SK-N-DZ (cell line): Measurements from ENCODE around the gene EVA1C.
"Not testable (repeated sequence)": the region's sequence is repeated elsewhere in the genome, so short reads cannot be mapped to it uniquely, and the experiment has no call there.

Experiments
- DNase-seq: peaks from one replicate; pipeline ENCODE4 v3.0.0-alpha.2; 2015; ENCODE audit warnings: low spot score

EVA1C gene

DNA sequence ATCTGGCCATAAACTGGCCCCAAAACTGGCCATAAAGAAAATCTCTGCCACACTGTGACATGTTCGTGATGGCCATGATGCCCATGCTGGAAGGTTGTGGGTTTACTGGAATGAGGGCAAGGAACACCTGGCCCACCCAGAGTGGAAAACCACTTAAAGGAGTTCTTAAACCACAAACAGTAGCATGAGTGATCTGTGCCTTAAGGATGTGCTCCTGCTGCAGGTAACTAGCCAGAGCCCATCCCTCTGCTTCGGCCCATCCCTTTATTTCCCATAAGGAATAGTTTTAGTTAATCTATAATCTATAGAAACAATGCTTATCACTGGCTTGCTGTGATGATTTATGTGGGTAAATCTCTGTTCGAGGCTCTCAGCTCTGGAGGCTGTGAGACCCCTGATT lies 50.1 kb downstream of the EVA1C start:
- not testable (repeated sequence) for DNase-seq

DNA sequence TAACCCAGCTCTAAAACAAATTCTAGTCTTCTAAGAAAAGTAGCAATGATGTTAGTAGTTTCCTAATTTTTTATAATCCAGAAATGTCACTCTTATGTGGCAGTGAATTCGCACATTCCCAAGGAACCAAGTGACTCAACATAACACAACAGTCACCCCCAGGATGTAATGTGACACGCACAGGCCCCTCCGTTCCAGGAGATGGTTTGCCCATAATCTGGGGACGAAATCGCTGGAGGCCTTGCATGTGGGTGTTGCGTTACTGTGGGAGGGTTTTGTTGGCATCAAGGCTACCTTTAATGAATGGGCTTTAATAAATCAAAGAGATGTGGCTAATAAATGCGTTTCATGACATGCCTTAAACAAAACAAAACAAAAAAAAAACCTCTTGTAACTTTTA lies 50.9 kb downstream of the EVA1C start:
- DNase-seq: no peak

DNA sequence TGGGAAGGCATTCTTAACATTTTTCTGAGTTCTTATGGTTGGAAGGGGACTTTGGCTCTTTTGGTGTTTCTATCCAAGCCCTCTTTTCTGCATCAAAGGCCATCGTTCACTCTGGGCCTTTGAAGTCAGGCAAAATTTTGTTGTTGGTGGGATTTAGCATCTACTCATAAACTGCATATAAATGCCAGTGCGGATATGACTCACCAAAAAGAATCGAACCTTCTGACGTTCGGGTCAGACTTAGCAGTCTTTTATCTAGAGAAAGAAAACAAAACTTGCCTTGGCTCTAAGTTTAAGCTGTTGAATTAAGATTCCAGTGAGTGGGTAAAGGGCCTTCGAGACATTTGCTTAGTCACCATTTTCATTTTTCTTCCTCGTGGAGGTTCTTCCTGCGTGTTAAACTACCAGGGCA lies 51.4 kb downstream of the EVA1C start:
- DNase-seq: no peak

DNA sequence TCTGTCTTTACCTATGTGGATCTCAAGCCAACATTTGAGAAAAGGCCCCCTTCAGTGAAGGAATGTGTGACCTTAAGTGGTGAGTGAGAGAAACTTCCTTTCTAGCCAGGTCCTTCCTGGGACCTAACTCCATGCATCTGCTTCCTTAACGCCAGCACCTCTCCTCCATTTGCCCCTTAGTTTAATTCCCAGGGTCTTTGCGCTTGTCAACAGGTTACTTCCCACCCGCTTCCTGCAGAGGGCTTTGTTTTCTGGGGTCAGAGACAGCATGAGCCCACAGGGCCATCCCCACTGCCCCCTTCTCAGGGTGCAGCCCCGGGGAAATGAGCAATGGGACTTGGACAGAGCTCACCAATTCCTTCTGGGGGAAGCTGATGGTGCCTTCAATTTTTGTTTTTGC lies 54.8 kb downstream of the EVA1C start:
- DNase-seq: no peak

DNA sequence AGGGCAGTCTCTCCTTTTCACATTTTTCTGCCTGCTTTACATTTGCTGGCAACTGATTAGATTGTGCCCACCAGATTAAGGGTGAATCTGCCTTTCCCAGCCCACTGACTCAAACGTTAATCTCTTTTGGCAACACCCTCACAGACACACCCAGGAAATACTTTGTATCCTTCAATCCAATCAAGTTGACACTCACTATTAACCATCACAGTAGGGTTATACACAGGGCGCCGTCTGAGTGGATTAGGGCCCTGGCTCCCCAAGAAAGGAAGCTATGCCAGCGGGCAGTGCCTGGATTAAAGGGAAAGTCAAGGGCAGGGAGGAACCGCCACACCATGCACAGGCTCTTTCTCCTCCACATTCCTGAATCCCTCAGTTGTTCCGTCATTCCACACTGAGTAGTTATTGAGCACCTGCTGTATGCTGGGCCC lies 56.2 kb downstream of the EVA1C start:
- DNase-seq: no peak

DNA sequence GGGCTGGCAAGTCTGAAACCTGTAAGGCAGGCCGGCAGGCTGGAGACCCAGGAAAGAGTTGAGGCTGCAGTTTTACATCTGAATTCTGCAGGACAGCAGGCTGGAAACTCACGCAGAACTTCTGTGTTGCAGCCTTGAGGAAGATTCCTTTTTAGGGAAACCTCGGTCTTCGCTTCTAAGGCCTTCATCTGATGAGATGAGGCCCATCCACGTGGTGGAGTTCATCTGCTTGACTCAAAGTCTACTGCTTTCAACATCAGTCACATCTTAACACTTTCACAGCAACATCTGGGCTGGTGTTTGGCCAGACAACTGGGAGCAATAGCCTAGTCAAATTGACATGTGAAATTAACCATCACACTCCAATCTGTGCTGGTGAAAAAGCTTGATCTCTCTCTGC lies 57.1 kb downstream of the EVA1C start:
- DNase-seq: no peak

DNA sequence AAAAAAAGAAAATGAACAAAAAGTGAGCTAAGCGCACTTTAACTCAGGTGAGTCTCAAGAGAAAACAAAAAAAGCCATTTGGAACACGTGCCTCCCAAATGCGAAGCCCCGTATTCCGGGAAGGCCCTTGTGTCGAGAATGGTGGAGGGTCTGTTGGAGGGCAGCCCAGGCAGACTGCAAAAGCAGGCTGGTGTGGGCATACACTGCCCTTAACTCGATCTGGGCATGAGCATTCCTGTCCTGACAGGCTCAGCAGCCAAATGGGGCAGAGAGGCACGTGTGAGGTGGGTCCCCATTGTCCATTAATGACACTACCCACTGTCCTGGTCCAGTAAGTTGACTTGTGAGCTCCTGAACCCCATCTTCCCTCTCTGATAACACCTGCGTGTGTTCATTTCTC lies 57.7 kb downstream of the EVA1C start:
- no peak for DNase-seq

DNA sequence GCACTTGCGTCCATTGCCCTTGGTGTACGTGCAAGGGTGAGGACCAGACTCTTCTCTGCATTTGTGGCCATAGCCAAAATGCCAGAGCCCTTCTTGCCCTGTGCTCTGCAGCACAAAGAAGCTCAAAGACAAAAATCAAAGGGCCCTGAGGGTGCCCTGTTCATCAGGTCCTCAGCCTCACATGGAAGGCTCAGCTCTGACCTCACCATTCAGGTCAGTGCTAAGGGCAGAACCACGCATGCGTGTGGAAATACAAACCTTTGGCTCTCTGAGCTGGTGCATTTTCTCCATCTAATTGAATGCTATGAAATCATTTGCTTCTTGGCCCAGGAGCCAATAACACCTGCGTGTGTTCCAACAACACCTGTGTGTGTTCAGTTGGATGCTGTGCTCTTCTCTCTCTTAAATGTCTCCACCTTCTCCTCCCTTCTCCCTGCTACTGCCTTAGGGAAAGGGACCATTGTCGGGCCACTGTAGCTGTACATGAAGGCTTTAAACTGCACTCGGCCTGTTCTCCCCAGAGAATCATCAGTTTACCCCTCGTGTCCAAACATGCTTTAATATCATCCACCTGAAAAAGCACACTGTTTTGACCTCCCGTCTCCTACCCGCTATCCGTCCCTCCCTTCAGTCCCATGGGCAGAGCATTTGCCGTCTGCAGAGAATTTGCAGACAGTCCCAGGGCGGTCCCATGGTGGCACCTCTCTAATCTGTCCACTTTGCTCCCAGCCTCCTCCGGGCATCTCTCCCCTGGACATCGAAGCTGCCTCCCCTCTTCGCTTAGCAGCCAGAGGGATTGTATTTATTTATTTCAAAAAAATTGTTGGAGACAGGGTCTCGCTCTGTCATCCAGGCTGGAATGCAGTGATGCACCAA lies 60.6 kb downstream of the EVA1C start:
- DNase-seq: no peak

DNA sequence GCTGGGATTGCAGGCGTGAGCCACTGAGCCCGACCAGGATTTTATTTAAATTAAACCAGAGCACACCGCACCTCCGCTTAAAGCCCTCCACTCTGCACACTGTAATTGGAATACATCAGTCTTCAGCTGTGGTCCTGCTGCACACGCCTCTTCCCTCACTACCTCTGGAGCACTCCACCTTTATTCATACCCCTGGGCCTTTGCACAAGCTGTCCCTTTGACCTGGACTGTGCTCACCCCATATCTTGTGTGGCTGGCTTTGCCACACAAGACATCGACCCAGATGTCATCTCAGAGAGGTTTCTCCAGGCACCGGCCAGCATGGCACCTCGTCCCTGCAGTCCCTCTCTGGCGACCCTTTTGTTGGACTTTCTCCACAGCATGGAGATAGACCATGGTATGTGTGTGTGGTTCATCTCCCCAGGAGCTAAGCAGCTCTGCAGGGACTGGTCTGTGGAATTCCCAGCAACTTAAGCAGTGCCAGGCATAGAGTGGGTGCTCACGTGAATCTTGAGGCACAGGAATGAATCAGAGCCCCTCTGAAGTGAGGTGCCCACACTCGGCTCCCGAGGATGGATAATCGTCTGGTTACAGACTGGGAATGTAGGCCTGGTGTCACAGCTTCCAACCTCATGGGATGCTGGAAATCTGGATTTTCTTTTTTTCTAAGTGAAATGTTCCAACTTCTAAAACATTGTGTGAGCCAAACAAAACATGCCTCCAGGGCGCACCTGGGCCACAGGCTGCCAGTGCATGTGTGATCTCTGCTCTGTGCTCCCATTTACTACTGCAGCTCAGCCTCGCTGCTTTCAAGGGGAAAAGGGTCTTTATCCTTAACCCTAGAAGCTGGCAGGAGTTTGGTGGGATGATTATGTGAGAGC lies 61.9 kb downstream of the EVA1C start:
- no peak for DNase-seq

DNA sequence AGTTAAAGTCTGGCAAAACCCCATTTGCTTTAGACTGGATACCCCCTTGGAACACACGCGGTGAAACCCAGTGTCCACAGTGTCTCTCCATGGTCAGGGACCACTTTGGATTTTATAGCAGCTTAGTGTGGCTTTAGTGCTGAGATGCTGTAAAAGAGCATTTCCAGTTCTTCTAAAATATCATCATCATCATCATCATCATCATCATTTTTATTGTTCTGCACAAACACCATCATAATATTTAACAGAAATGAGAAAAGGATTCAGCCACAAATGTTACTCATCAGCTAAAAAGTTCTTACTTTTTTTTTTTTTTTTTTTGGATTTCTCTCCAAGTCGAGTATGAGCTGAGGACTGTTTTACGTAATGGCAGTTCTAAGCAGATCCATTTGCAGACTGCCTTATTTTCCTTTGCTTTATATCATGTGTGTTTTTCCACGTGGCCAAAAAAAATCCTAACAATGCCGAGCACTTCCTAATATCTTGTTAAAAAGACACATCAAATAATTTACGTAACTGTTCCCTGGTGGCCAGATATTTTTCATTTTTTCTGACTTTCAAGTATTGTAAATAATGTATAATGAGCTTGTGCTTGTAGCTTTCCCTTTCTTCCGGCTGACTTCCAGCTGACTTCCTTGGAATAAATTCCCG lies 62.8 kb downstream of the EVA1C start:
- no peak for DNase-seq

DNA sequence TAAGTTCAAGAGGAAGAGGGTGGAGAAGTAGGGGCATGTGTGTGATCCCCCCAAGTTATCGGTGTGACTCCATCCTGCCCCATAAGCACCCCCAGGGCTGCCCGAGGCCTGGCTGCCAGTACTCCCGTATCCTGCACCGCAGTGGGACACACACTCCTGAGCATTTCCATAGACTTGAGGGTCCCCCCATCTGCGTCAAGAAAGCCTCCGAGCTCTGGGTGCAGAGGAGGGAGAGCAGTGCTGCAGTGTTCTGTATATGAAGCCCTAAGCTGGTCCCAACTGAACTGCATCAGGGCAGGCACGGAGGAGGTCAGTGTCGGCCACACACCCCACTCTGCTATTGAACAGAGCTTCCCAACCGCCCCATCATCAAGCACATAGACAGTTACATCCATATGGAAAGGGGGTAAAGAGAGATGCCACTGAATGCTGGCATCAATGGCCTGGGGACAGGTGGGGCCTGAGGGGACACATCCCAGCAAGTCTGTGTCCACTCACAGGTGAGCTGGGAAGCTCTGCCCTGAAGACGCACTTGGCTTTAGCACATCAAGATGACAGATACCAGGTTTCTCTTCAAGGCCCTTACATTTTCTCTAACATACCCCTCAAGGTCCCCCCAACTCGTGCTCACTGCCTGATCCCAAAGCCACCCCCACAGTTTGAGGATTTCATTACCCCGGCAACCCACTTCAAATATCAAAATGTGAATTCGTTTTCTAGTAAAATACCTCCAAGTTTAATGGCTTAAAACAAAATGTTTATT lies 64.3 kb downstream of the EVA1C start:
- DNase-seq: no peak

DNA sequence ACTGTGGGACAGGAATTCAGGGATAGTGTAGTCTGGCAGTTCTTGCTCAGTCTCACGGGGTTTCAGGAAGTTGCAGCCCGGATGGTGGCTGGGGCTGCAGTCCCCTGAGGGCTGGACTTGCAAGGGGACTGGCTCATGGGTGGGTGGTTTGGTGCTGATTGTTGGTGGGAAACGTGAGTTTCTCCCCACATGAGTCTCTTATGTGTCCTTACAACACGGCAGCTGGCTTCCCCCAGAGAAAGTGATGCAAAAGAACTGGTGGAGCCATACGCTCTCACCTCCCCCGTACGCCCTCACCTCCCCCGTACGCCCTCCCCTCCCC lies 64.9 kb downstream of the EVA1C start:
- DNase-seq: no peak

DNA sequence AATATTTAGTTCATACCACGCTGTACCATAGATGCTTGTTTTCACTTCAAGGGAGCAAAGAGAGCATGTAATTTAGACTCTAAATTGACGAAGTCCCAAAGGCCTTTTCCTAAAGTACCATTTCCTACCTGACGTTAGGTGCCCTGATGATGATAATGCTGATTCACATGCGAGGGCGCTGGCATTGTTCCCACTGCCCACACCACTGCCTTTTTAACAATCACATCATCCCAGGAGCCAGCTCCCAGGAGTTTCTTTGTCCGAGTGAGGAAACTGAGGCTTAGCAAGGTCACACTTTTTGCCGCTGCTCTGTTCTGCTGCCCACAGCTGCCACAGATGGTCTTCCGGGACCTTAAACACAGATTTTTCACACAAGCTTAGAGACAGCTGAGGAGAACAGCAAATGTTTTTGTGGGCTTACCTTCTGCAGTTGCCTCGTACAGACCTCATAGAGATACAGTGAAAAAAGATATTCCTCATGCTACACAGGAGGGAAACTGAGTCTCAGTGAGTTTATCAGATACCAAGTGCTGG lies 69.4 kb downstream of the EVA1C start:
- no peak for DNase-seq

DNA sequence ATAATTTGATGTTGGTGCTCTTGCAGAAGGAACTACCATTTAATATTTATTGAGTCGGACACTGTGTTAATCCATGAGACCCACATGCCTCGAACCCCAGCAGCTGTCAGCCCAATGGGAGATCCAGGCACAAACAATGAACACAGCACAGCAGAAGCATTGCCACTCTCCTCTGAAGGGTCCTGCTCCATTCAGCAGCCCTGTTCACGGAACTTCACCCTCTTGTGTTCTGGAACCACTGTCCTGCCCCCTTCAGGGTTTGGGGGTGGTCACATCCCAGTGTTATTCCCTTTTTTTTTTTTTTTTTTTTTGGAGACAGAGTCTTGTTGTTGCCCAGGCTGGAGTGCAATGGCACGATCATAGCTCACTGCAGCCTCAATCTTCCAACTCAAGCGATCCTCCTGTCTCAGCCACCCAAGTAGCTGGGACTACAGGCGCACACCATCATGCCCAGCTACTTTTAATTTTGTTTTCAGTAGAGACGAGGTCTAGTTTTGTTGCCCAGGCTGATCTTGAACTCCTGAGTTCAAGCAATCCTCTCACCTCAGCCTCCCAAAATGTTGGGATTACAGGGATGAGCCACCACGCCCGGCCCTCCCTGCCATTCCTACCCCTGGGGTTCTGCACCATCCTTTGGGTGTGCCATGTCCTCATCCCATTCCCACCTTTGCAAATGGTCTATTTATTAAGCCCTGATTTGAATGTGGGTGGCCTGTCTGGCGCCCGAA lies 70.2 kb downstream of the EVA1C start:
- no peak for DNase-seq

DNA sequence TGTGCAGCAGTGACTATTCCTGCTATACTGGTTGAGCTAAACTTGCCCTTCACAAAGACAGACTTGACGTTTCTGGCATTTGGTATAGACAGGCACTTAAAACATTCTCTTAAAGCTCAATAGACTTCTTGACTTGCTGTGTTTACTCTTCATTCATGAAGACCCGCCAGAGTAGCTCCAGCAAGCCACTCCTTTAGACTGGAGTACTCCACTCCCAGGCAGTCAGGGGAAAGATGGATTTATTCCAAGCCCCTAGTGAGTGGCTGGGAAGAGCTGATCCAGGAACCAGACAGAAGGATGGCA lies 70.7 kb downstream of the EVA1C start:
- no peak for DNase-seq

DNA sequence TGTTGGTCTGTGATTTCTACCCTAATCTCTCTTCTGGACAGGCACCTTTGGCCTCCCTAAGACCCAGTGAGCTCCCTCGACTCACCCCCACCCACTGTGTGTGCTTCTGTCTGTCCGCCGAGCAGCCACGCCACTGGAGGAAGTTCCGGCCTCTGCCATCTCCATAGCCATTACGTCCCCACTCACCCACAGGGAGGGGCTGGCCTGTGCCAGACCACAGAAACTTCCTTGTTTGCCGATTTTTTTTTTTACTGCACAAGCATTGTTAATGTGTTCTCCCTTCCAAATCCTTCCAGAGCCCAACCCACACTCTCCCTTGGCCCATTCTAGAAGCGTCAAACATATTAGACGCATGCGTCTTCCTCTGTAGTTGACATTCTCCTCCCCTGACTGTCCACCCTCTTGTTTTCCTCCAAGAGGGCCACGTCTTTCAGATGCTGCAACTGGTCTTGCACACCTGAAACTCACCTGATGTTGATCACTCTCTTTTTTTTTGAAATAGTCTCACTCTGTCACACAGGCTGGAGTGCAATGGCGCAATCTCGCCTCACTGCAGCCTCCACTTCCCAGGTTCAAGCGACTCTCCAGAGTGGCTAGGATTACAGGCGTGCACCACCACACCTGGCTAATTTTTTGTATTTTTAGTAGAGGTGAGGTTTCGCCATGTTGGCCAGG lies 72.3 kb downstream of the EVA1C start:
- no peak for DNase-seq

DNA sequence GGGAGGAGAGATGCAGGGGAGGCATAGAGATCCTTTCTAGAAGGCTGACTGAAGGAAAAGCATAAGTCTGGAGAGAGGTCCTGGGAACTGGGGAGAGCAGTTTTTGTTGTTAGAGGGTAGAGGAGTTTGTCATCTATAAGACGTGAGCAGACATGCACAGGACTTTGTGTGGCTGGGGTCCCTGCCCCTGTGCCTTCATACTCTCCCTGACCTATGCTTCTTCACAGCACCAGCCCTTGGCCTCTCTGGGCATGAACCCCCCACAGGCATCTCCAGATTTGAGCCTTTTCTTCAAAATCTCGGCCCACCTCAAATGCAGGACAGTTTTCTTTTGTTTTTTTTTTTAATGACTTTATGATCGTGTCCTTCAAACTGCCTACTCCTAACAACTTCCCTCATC lies 79.9 kb downstream of the EVA1C start:
- no peak for DNase-seq

DNA sequence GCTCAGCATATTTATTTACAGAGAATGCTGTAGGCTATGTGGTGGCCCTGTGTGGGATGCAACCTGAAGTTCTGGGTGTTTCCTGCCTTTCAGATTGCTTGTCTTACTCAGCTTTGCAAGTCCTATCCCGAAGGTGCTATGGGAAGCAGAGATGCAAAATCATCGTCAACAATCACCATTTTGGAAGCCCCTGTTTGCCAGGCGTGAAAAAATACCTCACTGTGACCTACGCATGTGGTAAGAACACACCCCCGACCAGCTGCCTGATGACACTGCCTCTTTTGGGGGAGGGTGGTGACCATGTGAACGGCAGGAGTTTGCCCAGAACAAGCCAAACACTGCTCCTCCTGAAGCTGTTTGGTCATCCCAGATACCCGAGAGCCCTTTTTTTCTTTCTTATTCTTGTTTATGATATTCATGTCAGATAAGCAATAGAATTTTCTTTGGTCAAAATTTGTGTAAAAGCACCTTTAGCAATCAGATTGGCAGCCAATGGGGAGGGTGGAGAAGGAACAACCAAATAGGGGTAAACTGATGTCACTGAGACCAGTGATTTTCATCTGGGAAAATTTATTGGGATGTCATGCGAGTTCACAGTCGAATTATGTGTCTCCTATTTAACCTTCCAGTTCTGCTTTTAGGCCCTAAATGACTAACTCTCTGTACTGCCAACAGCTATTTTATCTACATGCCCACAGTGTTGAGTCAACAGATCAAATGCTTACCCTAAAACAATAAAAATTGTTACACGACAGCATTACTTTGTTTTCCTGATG lies 82.6 kb downstream of the EVA1C start:
- no peak for DNase-seq

DNA sequence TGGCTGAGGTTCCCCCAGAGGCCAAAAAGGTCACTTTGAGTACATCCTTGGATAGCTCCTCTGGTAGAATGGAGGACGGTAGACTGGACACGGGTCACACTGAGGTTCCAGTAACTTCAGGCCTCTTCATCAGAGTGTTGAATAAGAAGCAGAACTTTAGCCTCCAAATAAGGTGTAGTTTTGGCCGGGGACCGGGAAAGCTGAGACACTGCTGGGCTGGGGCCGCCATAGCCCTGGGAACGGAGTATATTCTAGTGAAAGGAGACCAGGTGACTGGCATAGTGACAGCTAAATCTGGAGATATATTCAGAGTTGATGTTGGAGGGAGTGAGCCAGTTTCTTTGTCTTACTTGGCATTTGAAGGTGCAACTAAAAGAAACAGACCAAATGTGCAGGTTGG lies 84.1 kb downstream of the EVA1C start:
- DNase-seq: no peak
